ENCODE results near the gene APOC4.

APOC4 gene

DNA sequence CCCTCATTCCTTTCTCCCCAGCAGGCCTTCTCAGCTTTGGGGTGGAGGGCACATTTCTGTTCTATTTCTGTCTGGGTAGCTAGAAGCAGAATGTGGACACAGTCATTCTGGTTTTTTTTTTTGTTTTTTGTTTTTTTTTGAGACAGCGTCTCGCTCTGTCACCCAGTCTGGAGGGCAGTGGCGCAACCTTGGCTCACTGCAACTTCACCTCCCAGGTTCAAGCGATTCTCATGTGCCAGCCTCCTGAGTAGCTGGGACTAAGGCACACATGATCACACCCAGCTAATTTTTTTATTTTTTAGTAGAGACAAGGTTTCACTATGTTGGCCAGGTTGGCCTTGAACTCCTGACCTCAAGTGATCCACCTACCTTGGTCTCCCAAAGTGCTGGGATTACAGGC, 33.4 kb downstream of the APOC4 start:
- TF ChIP-seq, protein P1, sequence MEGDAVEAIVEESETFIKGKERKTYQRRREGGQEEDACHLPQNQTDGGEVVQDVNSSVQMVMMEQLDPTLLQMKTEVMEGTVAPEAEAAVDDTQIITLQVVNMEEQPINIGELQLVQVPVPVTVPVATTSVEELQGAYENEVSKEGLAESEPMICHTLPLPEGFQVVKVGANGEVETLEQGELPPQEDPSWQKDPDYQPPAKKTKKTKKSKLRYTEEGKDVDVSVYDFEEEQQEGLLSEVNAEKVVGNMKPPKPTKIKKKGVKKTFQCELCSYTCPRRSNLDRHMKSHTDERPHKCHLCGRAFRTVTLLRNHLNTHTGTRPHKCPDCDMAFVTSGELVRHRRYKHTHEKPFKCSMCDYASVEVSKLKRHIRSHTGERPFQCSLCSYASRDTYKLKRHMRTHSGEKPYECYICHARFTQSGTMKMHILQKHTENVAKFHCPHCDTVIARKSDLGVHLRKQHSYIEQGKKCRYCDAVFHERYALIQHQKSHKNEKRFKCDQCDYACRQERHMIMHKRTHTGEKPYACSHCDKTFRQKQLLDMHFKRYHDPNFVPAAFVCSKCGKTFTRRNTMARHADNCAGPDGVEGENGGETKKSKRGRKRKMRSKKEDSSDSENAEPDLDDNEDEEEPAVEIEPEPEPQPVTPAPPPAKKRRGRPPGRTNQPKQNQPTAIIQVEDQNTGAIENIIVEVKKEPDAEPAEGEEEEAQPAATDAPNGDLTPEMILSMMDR (IDR thresholded peaks at IDR 0.05; ENCODE audit: low read depth, low read length) = no peak
- no peak overlapping the region for H3K4me3 ChIP-seq (ENCODE audit: low read depth, low read length)

DNA sequence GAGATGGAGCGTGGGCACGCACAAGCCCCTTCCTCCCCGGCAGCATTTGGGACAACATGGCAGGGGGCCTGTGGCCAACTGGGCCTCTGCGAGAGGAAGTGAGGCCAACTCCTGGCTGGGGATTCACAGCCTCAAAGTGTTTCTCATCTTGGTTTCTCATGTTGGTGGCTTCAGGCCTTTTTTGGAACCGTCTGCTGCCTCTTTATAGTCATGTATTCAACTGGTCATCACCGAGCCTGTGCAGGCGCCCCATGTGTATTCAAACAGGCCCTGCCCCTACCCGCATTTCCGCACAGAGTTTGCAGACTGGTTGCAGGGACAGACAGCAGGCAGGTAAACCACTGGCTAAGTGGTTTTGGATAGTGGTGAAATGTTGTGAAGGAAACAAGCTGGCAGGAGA, 42.0 kb downstream of the APOC4 start:
- TF ChIP-seq, protein P1 (IDR thresholded peaks at IDR 0.05; ENCODE audit: low read depth, low read length) = no peak
- no peak overlapping the region for H3K4me3 ChIP-seq (ENCODE audit: low read depth, low read length)

DNA sequence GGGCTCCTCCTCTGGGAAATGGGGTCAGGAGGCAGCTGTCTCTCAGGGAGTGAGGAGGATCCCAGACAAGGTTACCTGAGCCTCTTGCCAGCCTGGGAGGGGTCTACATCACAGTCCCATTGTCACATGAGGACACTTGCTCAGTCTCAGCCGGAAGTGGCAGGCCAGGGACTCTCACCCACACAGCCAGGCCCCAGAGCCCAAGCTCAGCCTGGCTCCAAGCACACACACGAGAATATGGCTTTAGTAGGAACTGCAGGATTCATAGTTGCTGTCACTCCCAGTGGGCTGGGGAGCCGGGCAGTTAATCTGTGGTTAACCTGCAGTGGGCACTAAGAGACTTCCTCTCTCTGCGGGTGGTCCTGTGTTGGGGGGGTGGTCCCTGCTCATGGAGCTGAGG, 43.4 kb downstream of the APOC4 start:
- no peak overlapping the region for H3K4me3 ChIP-seq (ENCODE audit: low read depth, low read length)
- TF ChIP-seq, protein P1 (IDR thresholded peaks at IDR 0.05; ENCODE audit: low read depth, low read length) = no peak

DNA sequence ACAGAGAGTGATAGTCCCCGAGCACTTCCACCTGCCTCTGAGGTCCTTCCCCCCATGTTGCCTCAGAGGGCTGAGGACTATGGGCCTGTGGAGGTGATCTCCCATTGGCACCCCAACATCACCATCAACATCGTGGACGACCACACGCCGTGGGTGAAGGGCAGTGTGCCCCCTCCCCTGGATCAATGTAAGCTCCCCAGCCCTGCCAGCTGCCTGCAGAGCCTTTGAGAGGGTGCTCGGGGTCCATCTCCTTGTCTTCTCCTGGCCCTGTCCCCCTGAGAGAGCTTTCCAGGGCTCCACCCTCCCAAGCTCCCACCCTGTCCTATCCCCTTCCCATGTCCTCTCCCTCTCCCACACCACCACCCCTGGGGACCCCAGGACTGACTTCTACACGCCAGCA, 44.4 kb downstream of the APOC4 start:
- TF ChIP-seq, protein P1 (IDR thresholded peaks at IDR 0.05; ENCODE audit: low read depth, low read length) = no peak
- H3K4me3 ChIP-seq (ENCODE audit: low read depth, low read length) = no peak overlapping the region

DNA sequence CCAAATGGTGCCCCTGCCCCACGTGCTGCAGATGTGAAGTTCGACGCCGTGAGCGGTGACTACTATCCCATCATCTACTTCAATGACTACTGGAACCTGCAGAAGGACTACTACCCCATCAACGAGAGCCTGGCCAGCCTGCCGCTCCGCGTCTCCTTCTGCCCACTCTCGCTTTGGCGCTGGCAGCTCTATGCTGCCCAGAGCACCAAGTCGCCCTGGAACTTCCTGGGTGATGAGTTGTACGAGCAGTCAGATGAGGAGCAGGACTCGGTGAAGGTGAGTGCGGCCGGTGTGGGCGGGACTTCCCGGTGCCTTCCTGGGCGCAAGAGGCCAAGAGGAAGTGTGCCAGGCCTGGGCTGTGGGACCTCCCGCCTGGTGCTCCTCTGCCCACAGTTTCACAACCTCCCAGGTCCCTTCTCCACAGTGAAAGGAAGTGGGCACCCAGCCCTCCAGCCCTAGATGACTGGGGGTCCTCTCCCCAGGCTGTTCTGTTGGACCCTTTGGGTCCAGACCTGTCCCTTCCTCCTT, 45.2 kb downstream of the APOC4 start:
- H3K4me3 ChIP-seq (ENCODE audit: low read depth, low read length) = no peak overlapping the region
- TF ChIP-seq, protein P1 (IDR thresholded peaks at IDR 0.05; ENCODE audit: low read depth, low read length) = no peak

DNA sequence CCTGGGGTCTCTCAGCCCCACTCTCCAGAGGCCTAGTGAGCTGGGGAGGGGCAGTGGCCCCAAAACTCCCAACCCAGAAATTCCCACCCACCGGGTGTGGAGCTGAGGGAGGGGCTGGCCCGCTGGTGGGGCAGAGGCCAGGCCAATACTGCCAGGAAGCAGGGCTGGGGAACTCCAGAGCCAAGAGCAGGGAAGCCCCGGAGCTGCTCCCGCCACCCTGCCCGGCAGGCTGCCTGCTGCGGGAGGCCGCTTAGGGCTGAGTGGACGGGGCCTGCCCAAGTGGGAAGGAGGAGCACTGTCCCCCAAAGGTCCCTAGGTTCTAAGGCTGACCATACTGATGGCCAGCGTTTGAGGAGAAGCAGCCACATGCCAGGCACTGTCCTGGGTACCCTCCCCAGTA, 46.2 kb downstream of the APOC4 start:
- TF ChIP-seq, protein P1 (IDR thresholded peaks at IDR 0.05; ENCODE audit: low read depth, low read length) = no peak
- H3K4me3 ChIP-seq (ENCODE audit: low read depth, low read length) = no peak overlapping the region

DNA sequence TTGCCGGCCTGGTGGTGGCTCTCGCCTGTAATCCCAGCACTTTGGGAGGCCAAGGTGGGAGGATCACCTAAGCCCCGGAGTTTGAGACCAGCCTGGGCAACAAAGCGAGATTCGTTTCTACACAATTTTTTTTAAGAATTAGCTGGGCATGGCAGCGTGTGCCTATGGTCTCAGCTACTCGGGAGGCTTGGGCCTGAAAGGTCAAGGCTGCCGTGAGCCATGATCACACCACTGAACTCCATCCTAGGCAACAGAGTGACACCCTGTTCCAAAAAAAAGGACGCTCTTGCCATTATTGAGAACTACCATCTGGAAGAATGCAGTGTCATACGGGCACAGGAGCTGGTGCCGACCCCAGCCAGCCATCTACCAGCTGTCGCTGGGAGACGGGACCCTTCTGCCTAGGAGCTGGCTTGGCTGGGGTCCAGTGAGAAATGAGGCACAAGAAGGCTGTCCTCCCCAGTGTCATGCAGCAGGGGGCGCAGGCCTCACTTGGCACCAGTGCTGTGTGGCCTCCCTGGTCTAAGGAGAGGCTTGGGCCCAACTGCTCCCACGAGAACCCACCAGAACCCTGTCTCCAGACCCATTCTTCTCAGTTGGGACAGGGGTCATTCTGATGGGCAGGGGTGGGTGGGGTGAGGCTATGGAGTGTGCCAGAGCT, 47.0 kb downstream of the APOC4 start:
- no peak overlapping the region for H3K4me3 ChIP-seq (ENCODE audit: low read depth, low read length)
- TF ChIP-seq, protein P1 (IDR thresholded peaks at IDR 0.05; ENCODE audit: low read depth, low read length) = peak; percentile 42

Measured in WI38 (cell line).